Fibroblast of lung (primary cell): ENCODE data around the gene MYOZ1.
"Not testable (repeated sequence)": the region's sequence is repeated elsewhere in the genome, so short reads cannot be mapped to it uniquely, and the experiment has no call there.

Source experiments
- EZH2 ChIP-seq: IDR thresholded peaks from 2 replicates; pipeline ENCODE4 v1.5.1; 2012; ENCODE audit warnings: low read length, control low read depth, mild to moderate bottlenecking; ENCODE audit errors: missing control alignments
- TF ChIP-seq, protein P1 (sequence below), 2 donors: IDR thresholded peaks in 1 of 2; conservative IDR thresholded peaks in 1 of 2; 1 replicate in 1 of 2; 2 replicates in 1 of 2; pipeline ENCODE4 v1.5.1; 2011 to 2012; ENCODE audit warnings: low read length in 2 of 2, control low read depth in 1 of 2, inconsistent platforms in 1 of 2, low read depth in 1 of 2, mild to moderate bottlenecking in 1 of 2

DNA sequence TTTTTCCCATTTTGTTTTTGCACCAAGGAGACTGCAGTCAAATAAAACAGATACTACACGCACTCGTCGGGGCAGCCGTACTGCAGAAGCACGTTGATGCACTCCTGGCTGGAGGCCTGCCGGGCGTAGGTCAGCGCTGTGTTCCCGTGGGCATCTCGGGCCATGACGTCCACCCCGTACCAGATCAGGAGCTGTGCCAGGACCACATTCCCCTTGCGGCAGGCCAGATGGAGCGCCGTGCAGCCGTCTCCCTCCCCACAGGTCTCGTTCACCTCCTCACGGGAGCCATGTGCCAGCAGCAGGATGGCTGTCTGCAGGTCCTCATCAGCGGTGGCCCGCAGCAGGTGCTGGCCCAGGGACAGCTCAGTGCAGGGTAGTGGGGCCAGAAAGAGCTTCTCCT, 33.3 kb upstream of the MYOZ1 start:
- TF ChIP-seq, protein P1, sequence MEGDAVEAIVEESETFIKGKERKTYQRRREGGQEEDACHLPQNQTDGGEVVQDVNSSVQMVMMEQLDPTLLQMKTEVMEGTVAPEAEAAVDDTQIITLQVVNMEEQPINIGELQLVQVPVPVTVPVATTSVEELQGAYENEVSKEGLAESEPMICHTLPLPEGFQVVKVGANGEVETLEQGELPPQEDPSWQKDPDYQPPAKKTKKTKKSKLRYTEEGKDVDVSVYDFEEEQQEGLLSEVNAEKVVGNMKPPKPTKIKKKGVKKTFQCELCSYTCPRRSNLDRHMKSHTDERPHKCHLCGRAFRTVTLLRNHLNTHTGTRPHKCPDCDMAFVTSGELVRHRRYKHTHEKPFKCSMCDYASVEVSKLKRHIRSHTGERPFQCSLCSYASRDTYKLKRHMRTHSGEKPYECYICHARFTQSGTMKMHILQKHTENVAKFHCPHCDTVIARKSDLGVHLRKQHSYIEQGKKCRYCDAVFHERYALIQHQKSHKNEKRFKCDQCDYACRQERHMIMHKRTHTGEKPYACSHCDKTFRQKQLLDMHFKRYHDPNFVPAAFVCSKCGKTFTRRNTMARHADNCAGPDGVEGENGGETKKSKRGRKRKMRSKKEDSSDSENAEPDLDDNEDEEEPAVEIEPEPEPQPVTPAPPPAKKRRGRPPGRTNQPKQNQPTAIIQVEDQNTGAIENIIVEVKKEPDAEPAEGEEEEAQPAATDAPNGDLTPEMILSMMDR (conservative IDR thresholded peaks at IDR 0.05 in 1 of 2, IDR thresholded peaks at IDR 0.05 in 1 of 2; ENCODE audit: low read depth in 1 of 2, low read length in 2 of 2) = not testable (repeated sequence)
- TF ChIP-seq EZH2 = not testable (repeated sequence)
